HG03558 (cell line): ENCODE results near the gene TSEN34.
"Not testable (repeated sequence)": the region's sequence is repeated elsewhere in the genome, so short reads cannot be mapped to it uniquely, and the experiment has no call there.

Experiments
- ATAC-seq: cut with Tn5 transposase; IDR thresholded peaks from one replicate; pipeline ENCODE4 v1.9.1; 2021; ENCODE audit warnings: moderate number of reproducible peaks; ENCODE audit not compliant: unreplicated experiment; ENCODE audit errors: extremely low read depth

TSEN34 gene

GRCh38 chr19:54160182-54160811 is 30.8 kb upstream of the TSEN34 start:
- ATAC-seq: no peak

- no peak for ATAC-seq
Measured at GRCh38 chr19:54160854-54161253, 30.3 kb upstream of the TSEN34 start.

- no peak for ATAC-seq
Measured at GRCh38 chr19:54162241-54162805, 28.8 kb upstream of the TSEN34 start.

DNA sequence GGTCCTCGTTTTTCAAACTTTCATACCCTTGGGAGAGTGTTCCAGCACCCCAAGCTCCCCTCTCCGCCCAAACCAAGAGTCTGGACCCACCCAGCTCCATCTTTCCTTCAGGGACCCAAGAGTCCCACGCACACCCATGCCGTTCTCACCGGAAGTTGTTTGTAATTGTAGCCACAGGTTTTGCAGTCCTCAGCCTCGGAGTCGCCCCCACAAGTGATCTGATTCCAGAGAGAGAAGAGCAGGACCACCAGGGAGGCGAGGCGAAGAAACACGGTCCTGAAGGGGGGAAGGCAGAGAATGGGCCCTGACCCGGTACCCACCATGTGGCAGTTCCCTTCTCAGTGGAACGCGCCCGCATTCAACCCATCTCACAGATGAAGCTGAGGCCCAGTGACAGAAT is 28.2 kb upstream of the TSEN34 start:
- no peak for ATAC-seq

GRCh38 chr19:54164369-54165068 is 26.6 kb upstream of the TSEN34 start:
- ATAC-seq: no peak

DNA sequence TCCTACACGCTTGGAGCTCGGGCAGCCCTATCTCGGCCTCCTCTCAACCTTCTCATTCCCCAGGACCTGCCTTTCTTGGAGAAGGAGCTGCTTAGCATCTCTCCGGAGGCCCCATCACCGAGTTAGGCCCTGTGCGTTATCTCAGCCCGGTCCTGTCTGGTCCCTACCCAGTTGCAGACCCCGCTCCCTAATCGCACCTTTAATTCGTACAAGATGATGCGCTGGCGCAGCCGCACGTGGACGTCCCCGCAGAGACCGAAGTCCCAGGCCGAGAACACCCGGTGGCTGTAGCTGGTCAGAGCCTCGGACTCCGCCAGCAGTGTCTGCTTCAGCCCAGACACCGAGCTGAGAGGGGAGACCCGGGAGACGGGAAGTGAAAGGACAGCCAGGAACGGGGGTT is 25.9 kb upstream of the TSEN34 start:
- ATAC-seq: no peak

GRCh38 chr19:54168174-54168917 is 22.8 kb upstream of the TSEN34 start:
- ATAC-seq: no peak

DNA sequence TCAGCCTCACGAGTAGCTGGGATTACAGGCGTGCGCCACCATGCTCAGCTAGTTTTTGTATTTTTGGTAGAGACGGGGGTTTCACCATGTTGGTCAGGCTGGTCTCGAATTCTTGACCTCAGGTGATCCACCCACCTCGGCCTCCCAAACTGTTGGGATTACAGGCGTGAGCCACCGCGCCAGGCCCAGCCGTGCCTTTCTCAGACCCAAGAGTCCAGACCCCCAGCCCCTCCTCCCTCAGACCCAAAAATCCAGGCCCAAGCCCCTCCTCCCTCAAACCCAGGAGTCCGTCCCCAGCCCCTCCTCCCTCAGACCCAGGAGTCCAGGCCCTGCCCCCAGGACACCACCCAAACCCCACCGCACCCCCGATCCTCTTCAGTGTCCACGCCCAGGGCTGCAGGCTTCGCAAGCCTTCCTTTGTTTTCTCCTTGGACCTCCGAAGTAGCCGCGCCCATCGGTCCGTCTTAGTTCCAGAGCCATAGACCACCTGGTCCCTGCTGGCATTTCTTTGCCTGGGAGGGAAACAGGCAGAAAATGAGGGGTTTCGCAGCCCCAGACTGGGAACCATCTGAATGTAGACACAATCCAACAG is 21.9 kb upstream of the TSEN34 start:
- no peak for ATAC-seq

DNA sequence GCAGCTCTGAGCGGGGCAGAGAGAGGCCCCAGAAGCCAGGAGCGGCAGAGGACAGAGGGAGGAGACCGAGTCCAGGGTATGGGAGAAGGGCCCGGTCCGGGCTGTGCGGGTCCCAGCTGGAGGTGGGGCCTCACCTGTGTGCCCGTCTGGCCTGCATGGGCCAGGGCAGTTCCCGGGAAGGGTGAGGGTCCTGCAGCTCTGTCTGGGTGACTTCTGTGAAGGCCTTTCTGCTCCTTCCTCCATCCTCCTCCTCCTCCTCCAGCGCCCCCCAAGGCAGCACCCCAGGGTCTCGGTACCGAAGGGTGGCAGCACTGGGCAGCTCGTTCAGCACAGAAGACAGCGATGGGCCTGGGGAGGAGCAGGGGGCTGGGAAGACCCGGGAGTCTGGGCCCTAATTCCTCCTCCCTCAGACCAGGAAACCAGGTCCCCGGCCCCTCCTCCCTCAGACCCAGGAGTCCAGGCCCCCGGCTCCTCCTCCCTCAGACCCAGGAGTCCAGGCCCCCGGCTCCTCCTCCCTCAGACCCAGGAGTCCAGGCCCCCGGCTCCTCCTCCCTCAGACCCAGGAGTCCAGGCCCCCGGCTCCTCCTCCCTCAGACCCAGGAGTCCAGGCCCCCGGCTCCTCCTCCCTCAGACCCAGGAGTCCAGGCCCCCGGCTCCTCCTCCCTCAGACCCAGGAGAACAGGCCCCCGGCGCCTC is 19.2 kb upstream of the TSEN34 start:
- ATAC-seq: not testable (repeated sequence)

- no peak for ATAC-seq
Measured at GRCh38 chr19:54172471-54173358, 18.4 kb upstream of the TSEN34 start, which contains the start of gene TMC4. Gene TMC4, minus strand, starts transcription at chr19:54173160. Its CDS starts 43 bp downstream, at chr19:54173117.

GRCh38 chr19:54173359-54173699 is 17.8 kb upstream of the TSEN34 start:
- no peak for ATAC-seq

DNA sequence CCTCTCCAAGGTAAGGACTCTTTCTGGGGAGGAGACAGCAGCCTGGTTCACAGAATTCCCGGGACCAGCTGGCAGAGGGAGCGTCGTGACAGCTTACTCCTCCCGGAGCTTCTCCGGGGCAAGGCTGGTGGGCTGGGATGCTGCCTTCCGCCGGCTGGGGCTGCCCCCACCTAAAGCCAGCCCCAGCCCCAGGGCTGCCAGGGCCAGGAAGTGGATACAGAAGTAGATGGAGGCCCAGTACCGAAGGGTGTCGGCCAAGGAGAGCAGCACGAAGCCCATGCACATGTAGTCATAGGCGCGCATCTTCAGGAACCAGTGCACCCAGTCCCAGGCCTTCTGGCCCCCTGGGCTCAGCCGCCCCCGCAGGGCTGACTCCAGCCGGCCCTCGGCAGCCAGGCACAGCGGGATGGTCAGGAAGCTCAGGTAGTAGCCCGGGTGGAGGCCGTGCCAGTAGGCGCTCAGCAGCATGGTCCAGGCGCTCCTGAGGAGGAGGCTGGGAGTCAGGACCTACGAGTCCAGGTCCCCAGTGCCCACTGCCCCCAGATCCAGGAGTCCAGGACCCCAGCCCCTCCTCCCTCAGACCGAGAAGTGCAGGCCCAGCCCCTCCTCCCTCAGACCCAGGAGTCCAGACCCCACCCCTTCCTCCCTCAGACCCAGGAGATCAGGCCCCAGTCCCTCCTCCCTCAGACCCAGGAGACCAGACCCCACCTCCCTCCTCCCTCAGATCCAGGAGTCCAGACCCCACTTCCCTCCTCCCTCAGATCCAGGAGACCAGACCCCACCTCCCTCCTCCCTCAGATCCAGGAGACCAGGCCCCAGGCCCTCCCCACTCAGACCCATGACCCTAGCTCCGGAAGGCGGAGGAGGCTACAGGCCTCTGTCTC is 16.9 kb upstream of the TSEN34 start:
- ATAC-seq: no peak

- no peak for ATAC-seq
Measured at GRCh38 chr19:54178581-54179261, 12.4 kb upstream of the TSEN34 start.

DNA sequence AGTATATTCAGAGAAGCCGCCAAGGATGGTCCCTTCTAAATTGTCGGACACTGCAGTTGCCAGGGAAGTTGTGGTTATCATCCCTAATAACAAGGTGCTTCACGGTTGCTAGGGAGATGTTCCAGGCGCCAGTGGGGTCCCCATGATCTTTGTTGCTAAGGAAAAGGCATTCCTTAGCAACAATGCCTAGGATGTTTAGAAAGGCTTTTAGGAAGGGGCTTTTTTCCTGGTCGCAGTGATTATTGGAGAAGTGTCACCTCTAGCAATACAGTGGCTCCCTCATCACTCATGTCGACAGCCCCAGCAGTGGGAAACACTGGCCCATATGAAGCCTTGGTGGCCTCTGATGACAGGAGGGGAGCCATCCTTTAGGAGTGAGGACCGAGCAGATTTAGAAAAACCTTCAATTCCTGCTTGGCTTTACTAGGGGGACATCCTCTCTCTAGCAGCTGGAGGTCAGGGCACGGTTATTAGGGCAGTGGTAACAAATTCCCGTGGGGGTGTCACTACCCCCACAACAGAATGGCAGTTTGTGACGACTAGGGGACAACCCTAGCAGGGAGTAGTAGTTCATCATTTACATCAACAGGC is 11.8 kb upstream of the TSEN34 start:
- ATAC-seq: no peak

- no peak for ATAC-seq
Measured at GRCh38 chr19:54179921-54180461, 11.1 kb upstream of the TSEN34 start.

- ATAC-seq: no peak
Measured at GRCh38 chr19:54180691-54181091, 10.4 kb upstream of the TSEN34 start.

- not testable (repeated sequence) for ATAC-seq
Measured at GRCh38 chr19:54181894-54182293, 9.2 kb upstream of the TSEN34 start.
